Caco-2 (cell line): ENCODE results near the gene FBXO31. TPM values are rescaled to one million over a fixed set of nuclear protein-coding genes. Genes with fewer than 3 reads are reported as not detected.

ENCODE experiments used
- BruUV-seq: library from RNA; stranded (reverse); fragments of 400-500 nt; replicated peaks from 2 replicates; lab custom pipeline; 2021; lab: Mats Ljungman, UMichigan
- CTCF ChIA-PET: fragments of 300-600 bp; sonication (Branson Sonifier 250); formaldehyde crosslinking; loops from one replicate; lab custom pipeline; 2022; ENCODE audit warnings: antibody characterized with exemption; lab: Charles Lee
- POLR2A ChIA-PET: fragments of 300-600 bp; sonication (Branson Sonifier 250); formaldehyde crosslinking; loops from one replicate; lab custom pipeline; 2022; ENCODE audit warnings: antibody characterized with exemption; lab: Charles Lee
- DNase-seq, 2 experiments: peaks; one replicate each; pipeline versions ENCODE4 v3.0.0 to v3.0.0-alpha.2; 2020 to 2022
- H3K27me3 ChIP-seq: replicated peaks from 2 replicates; pipeline ENCODE4 v1.6.0; 2011; ENCODE audit warnings: low read length; ENCODE audit not compliant: control insufficient read depth, insufficient read depth
- H3K36me3 ChIP-seq: 2 replicates; pipeline ENCODE4 v1.5.1; 2011; ENCODE audit warnings: low read length; ENCODE audit not compliant: control insufficient read depth, insufficient read depth
- H3K4me1 ChIP-seq: fragments of 250-450 bp; sonication (Bioruptor Pico); 2 replicates; pipeline ENCODE4 v1.5.1; 2020; ENCODE audit warnings: mild to moderate bottlenecking
- H3K4me3 ChIP-seq: 2 replicates; pipeline ENCODE4 v1.5.1; 2011; ENCODE audit warnings: low read depth, mild to moderate bottlenecking, control low read depth, low read length
- H3K9me3 ChIP-seq: fragments of 250-450 bp; sonication (Bioruptor Pico); 2 replicates; pipeline ENCODE4 v1.5.1; 2020; ENCODE audit warnings: mild to moderate bottlenecking, moderate library complexity
- H3K27ac Mint-ChIP-seq: one replicate; pipeline ENCODE4 v1.8.0; 2022; ENCODE audit warnings: mixed read lengths; ENCODE audit not compliant: unreplicated experiment
- H3K27me3 Mint-ChIP-seq: one replicate; pipeline ENCODE4 v1.8.0; 2022; ENCODE audit warnings: mixed read lengths; ENCODE audit not compliant: insufficient read depth, unreplicated experiment
- H3K36me3 Mint-ChIP-seq: one replicate; pipeline ENCODE4 v1.8.0; 2022; ENCODE audit warnings: mild to moderate bottlenecking, mixed read lengths; ENCODE audit not compliant: insufficient read depth, unreplicated experiment
- H3K4me1 Mint-ChIP-seq: one replicate; pipeline ENCODE4 v1.8.0; 2022; ENCODE audit warnings: low read depth, mixed read lengths; ENCODE audit not compliant: unreplicated experiment
- H3K4me3 Mint-ChIP-seq: one replicate; pipeline ENCODE4 v1.8.0; 2022; ENCODE audit warnings: mild to moderate bottlenecking, moderate library complexity, mixed read lengths; ENCODE audit not compliant: unreplicated experiment
- H3K9me3 Mint-ChIP-seq: one replicate; pipeline ENCODE4 v1.8.0; 2022; ENCODE audit warnings: mixed read lengths; ENCODE audit not compliant: unreplicated experiment
- CTCF ChIP-seq, 2 experiments: fragments of 200-600 bp in 1 of 2; IDR thresholded peaks; 1 replicate in 1 of 2; 2 replicates in 1 of 2; pipeline versions ENCODE4 v1.5.1 to v1.8.0; 2011 to 2022; ENCODE audit warnings: antibody characterized with exemption in 1 of 2, control low read depth in 1 of 2, inconsistent platforms in 1 of 2, low read depth in 1 of 2, low read length in 1 of 2, mild to moderate bottlenecking in 1 of 2, moderate library complexity in 1 of 2; ENCODE audit not compliant: insufficient read depth in 1 of 2, severe bottlenecking in 1 of 2, unreplicated experiment in 1 of 2
- intact Hi-C: fragments of 100-400 bp; cut with micrococcal nuclease; formaldehyde crosslinking; loops from one replicate; pipeline ENCODE4 v1.10.0; 2022; ENCODE audit not compliant: unreplicated experiment
- total RNA-seq: library from RNA; stranded (reverse); gene quantifications from 2 replicates; pipeline ENCODE4 v1.2.3, GENCODE V29; 2022

FBXO31 gene
- total RNA-seq, 1 experiment from 2014 or later: 55.6 TPM

GRCh38 chr16:87330257-87330624 lies 53.3 kb downstream of the FBXO31 start:
- no peak for DNase-seq
- ChIA-PET CTCF (no interaction called here), POLR2A (no interaction called here)
- Mint-ChIP-seq H3K27me3 (no peaks in the 10 kb centered on the region), H3K36me3 (peaks cover 41% of the 10 kb centered on the region), H3K9me3 (no peaks in the 10 kb centered on the region), H3K4me1 (no peaks in the 10 kb centered on the region), H3K27ac (no peak overlapping the region), H3K4me3 (no peak overlapping the region)
- no peak overlapping the region for H3K4me3 ChIP-seq
- BruUV-seq: no TSS peak
- no peaks in the 10 kb centered on the region for H3K27me3 ChIP-seq
- H3K9me3 ChIP-seq: no peaks in the 10 kb centered on the region
- intact Hi-C loops: no loop called here
- no peaks in the 10 kb centered on the region for H3K4me1 ChIP-seq
- peaks cover 10% of the 10 kb centered on the region for H3K36me3 ChIP-seq
- no peak for TF ChIP-seq CTCF (IDR thresholded peaks at IDR 0.05; ENCODE audit: insufficient read depth in 1 of 2, low read depth in 1 of 2, low read length in 1 of 2, severe bottlenecking in 1 of 2, unreplicated experiment in 1 of 2)

- Mint-ChIP-seq H3K9me3 (no peaks in the 10 kb centered on the region), H3K4me1 (no peaks in the 10 kb centered on the region), H3K27me3 (no peaks in the 10 kb centered on the region), H3K27ac (no peak overlapping the region), H3K36me3 (peaks cover 43% of the 10 kb centered on the region), H3K4me3 (no peak overlapping the region)
- ChIA-PET CTCF (no interaction called here), POLR2A (interaction anchor here (1.1 kb wide), 1 partner anchor 13 kb away, joined by 3 read pairs; the partner anchor contains the start of gene C16orf95)
- H3K4me3 ChIP-seq: no peak overlapping the region
- BruUV-seq: TSS peak; percentile 48
- TF ChIP-seq CTCF (IDR thresholded peaks at IDR 0.05; ENCODE audit: insufficient read depth in 1 of 2, low read depth in 1 of 2, low read length in 1 of 2, severe bottlenecking in 1 of 2, unreplicated experiment in 1 of 2): no peak
- no peak for DNase-seq
- H3K4me1 ChIP-seq: no peaks in the 10 kb centered on the region; the same call in 1 of the 2 replicates
- peaks cover 7% of the 10 kb centered on the region for H3K36me3 ChIP-seq
- H3K9me3 ChIP-seq: no peaks in the 10 kb centered on the region
- no peaks in the 10 kb centered on the region for H3K27me3 ChIP-seq
- intact Hi-C loops: no loop called here
Observed at GRCh38 chr16:87329436-87330256, 53.9 kb downstream of the FBXO31 start.

GRCh38 chr16:87328846-87329245 lies 54.7 kb downstream of the FBXO31 start:
- H3K4me1 ChIP-seq: no peaks in the 10 kb centered on the region; the same call in 1 of the 2 replicates
- H3K36me3 ChIP-seq: peaks cover 6% of the 10 kb centered on the region
- ChIA-PET CTCF (no interaction called here), POLR2A (interaction anchor here (1.1 kb wide), 2 partner anchors 12 to 55 kb away, joined by 3 to 4 read pairs; partner anchors contain the start of genes C16orf95 and FBXO31)
- TF ChIP-seq CTCF (IDR thresholded peaks at IDR 0.05; ENCODE audit: insufficient read depth in 1 of 2, low read depth in 1 of 2, low read length in 1 of 2, severe bottlenecking in 1 of 2, unreplicated experiment in 1 of 2): no peak
- no peak for DNase-seq
- Mint-ChIP-seq H3K9me3 (no peaks in the 10 kb centered on the region), H3K36me3 (peaks cover 44% of the 10 kb centered on the region), H3K4me1 (no peaks in the 10 kb centered on the region), H3K4me3 (no peak overlapping the region), H3K27ac (no peak overlapping the region), H3K27me3 (no peaks in the 10 kb centered on the region)
- intact Hi-C loops: no loop called here
- no peak overlapping the region for H3K4me3 ChIP-seq
- no peaks in the 10 kb centered on the region for H3K9me3 ChIP-seq
- no peaks in the 10 kb centered on the region for H3K27me3 ChIP-seq
- no TSS peak for BruUV-seq
